ENCODE measurements around the gene FBLN1.

The FBLN1 gene

GRCh38 chr22:45524966-45525365 is 22.3 kb downstream of the FBLN1 start:
- Mint-ChIP-seq H3K4me3 (no peak overlapping the region), H3K9me3 (no peaks in the 10 kb centered on the region), H3K27me3 (ENCODE audit: low read depth, poor library complexity) (no peaks in the 10 kb centered on the region), H3K27ac (no peak overlapping the region), H3K4me1 (peaks cover 2% of the 10 kb centered on the region), H3K36me3 (ENCODE audit: low read depth) (peaks cover 39% of the 10 kb centered on the region)
- no peak for DNase-seq
- no peak for TF ChIP-seq CTCF (IDR thresholded peaks at IDR 0.05)

GRCh38 chr22:45525480-45525879 is 22.8 kb downstream of the FBLN1 start:
- Mint-ChIP-seq H3K4me1 (peaks cover 7% of the 10 kb centered on the region), H3K27ac (no peak overlapping the region), H3K36me3 (ENCODE audit: low read depth) (peaks cover 40% of the 10 kb centered on the region), H3K9me3 (no peaks in the 10 kb centered on the region), H3K27me3 (ENCODE audit: low read depth, poor library complexity) (no peaks in the 10 kb centered on the region), H3K4me3 (no peak overlapping the region)
- no peak for TF ChIP-seq CTCF (IDR thresholded peaks at IDR 0.05)
- DNase-seq, result no peak

GRCh38 chr22:45526281-45526680 is 23.6 kb downstream of the FBLN1 start:
- H3K36me3 Mint-ChIP-seq (ENCODE audit: low read depth), result peaks cover 39% of the 10 kb centered on the region
- H3K27ac Mint-ChIP-seq, result no peak overlapping the region
- peaks cover 15% of the 10 kb centered on the region for H3K4me1 Mint-ChIP-seq
- no peak overlapping the region for H3K4me3 Mint-ChIP-seq
- no peaks in the 10 kb centered on the region for H3K9me3 Mint-ChIP-seq
- no peaks in the 10 kb centered on the region for H3K27me3 Mint-ChIP-seq (ENCODE audit: low read depth, poor library complexity)
- DNase-seq, result no peak
- TF ChIP-seq CTCF (IDR thresholded peaks at IDR 0.05), result no peak

- H3K36me3 Mint-ChIP-seq (ENCODE audit: low read depth), result peaks cover 39% of the 10 kb centered on the region
- H3K4me1 Mint-ChIP-seq, result peaks cover 21% of the 10 kb centered on the region
- no peaks in the 10 kb centered on the region for H3K9me3 Mint-ChIP-seq
- no peak overlapping the region for H3K27ac Mint-ChIP-seq
- no peaks in the 10 kb centered on the region for H3K27me3 Mint-ChIP-seq (ENCODE audit: low read depth, poor library complexity)
- no peak for TF ChIP-seq CTCF (IDR thresholded peaks at IDR 0.05)
- DNase-seq, result no peak
- H3K4me3 Mint-ChIP-seq, result no peak overlapping the region
Observed at GRCh38 chr22:45526768-45527360, 24.2 kb downstream of the FBLN1 start.

- Mint-ChIP-seq H3K27me3 (ENCODE audit: low read depth, poor library complexity) (no peaks in the 10 kb centered on the region), H3K4me3 (no peak overlapping the region), H3K4me1 (peaks cover 27% of the 10 kb centered on the region), H3K36me3 (ENCODE audit: low read depth) (peaks cover 39% of the 10 kb centered on the region), H3K9me3 (no peaks in the 10 kb centered on the region), H3K27ac (no peak overlapping the region)
- no peak for TF ChIP-seq CTCF (IDR thresholded peaks at IDR 0.05)
- DNase-seq, result no peak
Observed at GRCh38 chr22:45527456-45527855, 24.8 kb downstream of the FBLN1 start.

GRCh38 chr22:45528046-45528445 is 25.4 kb downstream of the FBLN1 start:
- H3K4me3 Mint-ChIP-seq, result no peak overlapping the region
- no peak for DNase-seq
- H3K27me3 Mint-ChIP-seq (ENCODE audit: low read depth, poor library complexity), result no peaks in the 10 kb centered on the region
- H3K9me3 Mint-ChIP-seq, result no peaks in the 10 kb centered on the region
- no peak for TF ChIP-seq CTCF (IDR thresholded peaks at IDR 0.05)
- H3K36me3 Mint-ChIP-seq (ENCODE audit: low read depth), result peaks cover 34% of the 10 kb centered on the region
- peaks cover 28% of the 10 kb centered on the region for H3K4me1 Mint-ChIP-seq
- H3K27ac Mint-ChIP-seq, result no peak overlapping the region
